ENCODE results near the gene IGFBP7.

DNA sequence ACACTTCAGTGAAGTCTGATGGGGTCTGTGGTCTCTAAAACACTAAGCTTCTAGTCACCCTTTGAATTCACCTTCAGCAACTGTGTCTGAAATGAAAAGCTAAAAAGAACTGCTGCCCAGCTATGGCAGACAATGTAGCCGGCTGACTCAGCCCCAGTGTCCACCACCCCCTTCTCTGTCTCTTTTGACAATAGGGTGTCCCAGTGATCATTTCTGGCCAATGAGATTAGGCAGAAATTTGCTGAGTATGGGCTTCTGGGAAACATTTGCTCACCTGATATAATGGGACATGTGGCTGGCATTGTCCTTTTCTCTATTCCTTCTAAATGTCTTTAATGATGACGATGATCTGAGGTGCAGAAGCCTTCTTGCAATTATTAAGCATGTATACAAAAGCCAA is 20.6 kb downstream of the IGFBP7 start:
- TF ChIP-seq RAD21 (IDR thresholded peaks at IDR 0.05) (no peak), EGR1 (IDR thresholded peaks at IDR 0.05; ENCODE audit: low read depth in 2 of 2) (no peak), CTCF (IDR thresholded peaks at IDR 0.05; ENCODE audit: low read depth, low read length, missing input control) (no peak)

Data from liver (tissue), 3 donors.